AG09309 (cell line): ENCODE data around the gene TTLL11.

Experiments
- DNase-seq: peaks from one replicate; pipeline ENCODE4 v3.0.0-alpha.2; 2010; ENCODE audit warnings: low read depth
- H3K4me3 ChIP-seq: 2 replicates; pipeline ENCODE4 v1.5.1; 2011; ENCODE audit warnings: mild to moderate bottlenecking, low read depth, low read length, moderate library complexity; ENCODE audit not compliant: control insufficient read depth
- TF ChIP-seq, protein P1 (sequence below): IDR thresholded peaks from 2 replicates; pipeline ENCODE4 v1.5.1; 2011; ENCODE audit warnings: mild to moderate bottlenecking, low read depth, low read length, inconsistent platforms; ENCODE audit not compliant: insufficient read depth, control insufficient read depth; ENCODE audit errors: missing control alignments

TTLL11 gene

DNA sequence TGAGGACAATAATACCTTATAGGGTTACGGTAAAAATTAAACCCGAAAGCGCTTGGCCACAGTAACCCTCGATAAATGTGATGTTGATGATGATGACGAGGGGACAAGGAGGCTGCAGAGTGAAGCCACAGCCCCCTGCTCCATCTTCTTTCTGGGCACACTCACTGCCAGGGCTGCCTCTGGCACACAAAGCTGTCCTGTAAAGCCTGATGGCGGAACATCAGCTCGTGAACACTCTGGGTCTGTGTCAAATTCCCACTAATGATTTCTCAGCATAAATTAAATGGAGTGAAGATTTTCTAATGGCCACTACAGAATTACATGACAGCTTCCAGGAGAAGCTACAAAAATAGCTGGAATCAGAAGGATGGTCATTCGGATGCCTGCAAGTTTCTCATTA lies 142.2 kb downstream of the TTLL11 start:
- no peak for DNase-seq
- H3K4me3 ChIP-seq = no peak overlapping the region
- TF ChIP-seq, protein P1, sequence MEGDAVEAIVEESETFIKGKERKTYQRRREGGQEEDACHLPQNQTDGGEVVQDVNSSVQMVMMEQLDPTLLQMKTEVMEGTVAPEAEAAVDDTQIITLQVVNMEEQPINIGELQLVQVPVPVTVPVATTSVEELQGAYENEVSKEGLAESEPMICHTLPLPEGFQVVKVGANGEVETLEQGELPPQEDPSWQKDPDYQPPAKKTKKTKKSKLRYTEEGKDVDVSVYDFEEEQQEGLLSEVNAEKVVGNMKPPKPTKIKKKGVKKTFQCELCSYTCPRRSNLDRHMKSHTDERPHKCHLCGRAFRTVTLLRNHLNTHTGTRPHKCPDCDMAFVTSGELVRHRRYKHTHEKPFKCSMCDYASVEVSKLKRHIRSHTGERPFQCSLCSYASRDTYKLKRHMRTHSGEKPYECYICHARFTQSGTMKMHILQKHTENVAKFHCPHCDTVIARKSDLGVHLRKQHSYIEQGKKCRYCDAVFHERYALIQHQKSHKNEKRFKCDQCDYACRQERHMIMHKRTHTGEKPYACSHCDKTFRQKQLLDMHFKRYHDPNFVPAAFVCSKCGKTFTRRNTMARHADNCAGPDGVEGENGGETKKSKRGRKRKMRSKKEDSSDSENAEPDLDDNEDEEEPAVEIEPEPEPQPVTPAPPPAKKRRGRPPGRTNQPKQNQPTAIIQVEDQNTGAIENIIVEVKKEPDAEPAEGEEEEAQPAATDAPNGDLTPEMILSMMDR = no peak

DNA sequence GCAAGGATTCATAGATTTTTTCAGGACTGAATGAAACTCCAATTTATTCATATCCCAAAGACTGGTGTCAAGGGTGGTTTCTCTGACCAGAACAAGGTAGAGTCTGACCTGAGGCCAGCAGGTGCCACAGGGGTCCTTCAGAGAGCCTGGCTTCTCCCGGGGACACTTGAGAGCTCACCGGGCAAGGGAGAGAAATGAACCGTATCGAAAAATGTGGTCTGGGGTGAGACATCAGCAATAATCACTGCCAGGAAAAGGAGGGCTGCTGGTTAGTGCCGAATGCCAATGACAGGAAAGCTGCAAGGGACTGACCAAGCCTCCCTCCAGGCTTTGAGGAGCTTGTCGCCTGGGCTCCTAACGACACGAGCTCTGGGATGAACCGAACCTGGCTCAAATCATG lies 142.7 kb downstream of the TTLL11 start:
- TF ChIP-seq, protein P1 = no peak
- no peak for DNase-seq
- H3K4me3 ChIP-seq = no peak overlapping the region

DNA sequence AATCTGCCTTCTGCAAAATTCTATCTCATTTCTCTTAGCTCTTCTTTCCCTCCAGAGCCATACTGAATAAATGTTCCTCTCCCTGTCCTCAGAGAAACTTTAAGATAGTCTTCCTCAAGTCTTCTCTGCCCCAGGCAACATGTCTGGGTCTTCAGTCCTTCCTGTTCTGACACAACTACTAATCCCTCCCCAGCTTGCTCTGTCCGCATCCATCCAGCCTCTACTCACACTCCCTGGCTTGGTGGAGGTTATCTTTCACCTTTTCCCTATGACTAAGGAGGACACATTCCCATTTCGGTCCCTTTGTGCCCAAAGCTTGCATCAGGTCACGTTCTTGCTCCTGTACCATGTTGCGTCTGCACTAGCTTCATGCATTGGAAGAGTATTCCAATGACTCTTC lies 143.3 kb downstream of the TTLL11 start:
- TF ChIP-seq, protein P1 = no peak
- no peak overlapping the region for H3K4me3 ChIP-seq
- DNase-seq = no peak

DNA sequence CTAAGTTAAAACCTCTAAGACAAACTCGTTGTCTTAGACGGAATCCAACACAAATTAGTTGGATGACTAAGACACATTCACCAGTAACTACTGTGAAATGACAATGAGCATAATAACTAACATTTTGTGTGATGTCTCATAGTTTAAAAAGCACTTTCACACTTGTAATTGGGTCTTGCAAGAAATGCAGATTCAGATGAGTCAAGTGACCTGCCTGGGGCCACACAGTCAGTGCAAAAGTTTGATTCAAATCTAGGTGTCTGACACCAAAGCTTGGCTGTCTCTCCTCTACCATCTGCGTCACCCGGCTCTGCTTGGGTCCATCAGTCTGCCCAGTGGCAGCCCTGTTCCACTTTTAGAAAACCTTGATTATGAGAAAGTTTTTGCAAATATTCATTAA lies 143.7 kb downstream of the TTLL11 start:
- no peak overlapping the region for H3K4me3 ChIP-seq
- no peak for DNase-seq
- TF ChIP-seq, protein P1 = no peak

DNA sequence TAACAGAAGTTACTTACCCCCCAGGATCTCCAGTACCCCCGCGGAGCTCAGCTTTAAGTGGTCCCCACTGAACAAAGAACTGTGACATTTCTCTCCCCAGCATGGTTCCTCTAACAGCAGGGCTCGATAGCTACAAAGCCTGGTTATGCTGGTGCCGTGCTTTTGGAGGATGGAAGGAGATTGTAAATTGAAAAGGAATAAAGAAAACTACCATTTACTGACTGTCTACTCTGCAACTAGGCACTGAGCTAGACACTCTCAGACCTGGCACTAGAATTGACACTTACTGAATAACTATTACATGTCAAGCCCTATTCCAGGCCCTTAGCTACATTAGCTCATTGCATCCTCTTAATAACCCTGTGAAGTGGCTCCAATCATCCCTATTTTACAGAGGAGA lies 145.3 kb downstream of the TTLL11 start:
- no peak for DNase-seq
- TF ChIP-seq, protein P1 = no peak
- no peak overlapping the region for H3K4me3 ChIP-seq

DNA sequence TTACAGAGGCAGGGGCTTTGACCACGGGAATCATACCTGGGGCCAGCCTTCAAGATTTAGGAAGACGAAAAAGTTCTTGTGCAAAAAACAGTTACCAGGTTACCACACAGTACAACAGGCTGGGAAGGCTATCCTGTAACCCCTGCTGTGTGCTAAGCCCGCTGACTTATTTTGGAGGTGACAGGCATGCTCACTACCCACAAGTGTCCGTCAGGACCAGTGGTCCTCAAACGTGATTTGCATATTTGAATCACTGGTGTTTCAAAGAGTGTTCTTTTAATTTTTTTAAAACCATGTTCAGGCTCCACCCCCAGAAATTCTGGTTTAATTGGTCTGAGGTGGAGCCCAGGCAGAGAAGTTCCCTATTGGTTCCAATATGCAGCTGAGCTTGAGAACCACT lies 146.6 kb downstream of the TTLL11 start:
- TF ChIP-seq, protein P1 = no peak
- no peak for DNase-seq
- H3K4me3 ChIP-seq = no peak overlapping the region

DNA sequence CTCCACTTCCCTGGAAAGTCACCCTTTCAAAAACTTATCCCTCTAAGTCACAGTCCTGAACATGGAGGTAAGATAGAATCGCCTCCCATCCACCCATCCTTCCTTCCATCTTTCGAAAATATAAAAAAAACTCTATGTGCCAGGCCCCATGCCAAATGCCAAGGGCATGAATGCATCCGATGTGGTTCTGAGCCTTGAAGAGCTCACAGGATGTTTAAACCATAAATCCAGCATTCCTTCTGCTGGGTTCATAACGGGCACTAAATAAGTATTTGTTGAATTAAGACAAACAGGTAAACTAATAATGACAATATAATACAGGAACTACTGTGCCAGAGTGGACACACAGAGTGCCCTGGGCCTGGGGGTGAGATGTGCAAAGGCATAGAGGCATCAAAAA lies 147.3 kb downstream of the TTLL11 start:
- TF ChIP-seq, protein P1 = no peak
- DNase-seq = no peak
- no peak overlapping the region for H3K4me3 ChIP-seq
